ENCODE measurements around the gene MPPED2.

DNA sequence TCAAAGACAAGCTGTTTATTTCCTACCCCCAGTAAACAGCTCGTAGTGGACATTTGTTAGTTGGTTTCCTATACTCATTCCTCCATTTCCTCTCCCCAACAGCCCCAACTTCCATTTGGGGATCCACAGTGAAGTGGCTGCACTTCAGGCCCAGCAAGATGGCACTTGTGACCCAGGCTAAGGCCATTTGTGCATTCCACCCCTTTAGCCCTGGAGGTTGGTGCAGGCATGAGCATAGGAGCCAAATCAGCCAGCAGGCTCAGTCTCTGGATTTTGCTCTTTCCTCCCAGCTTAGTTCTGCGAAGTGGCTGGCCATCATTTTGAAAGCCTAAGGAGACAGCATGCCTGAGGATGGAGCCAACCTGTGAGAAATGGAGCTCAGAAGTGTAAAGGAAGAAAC, 122.9 kb downstream of the MPPED2 start:
- no peak for TF ChIP-seq CTCF (conservative IDR thresholded peaks at IDR 0.05)
- TF ChIP-seq ZFX (IDR thresholded peaks at IDR 0.05) = no peak
